H9 (cell line): ENCODE data around the gene SLC6A15. TPM values are rescaled to one million over a fixed set of nuclear protein-coding genes. Genes with fewer than 3 reads are reported as not detected.

ENCODE experiments used
- DNase-seq: peaks from one replicate; pipeline ENCODE4 v3.0.0-alpha.2; 2017
- H2AFZ ChIP-seq: one replicate; pipeline ENCODE4 v1.6.1; 2013; ENCODE audit warnings: mild to moderate bottlenecking, low read length, control low read depth, moderate library complexity
- H2AK5ac ChIP-seq: 2 replicates; pipeline ENCODE4 v1.6.1; 2013; ENCODE audit warnings: low read length, control low read depth, mixed read lengths; ENCODE audit not compliant: insufficient read length
- H2BK120ac ChIP-seq: one replicate; pipeline ENCODE4 v1.6.1; 2013; ENCODE audit warnings: low read depth, mild to moderate bottlenecking, low read length, control low read depth, inconsistent platforms; ENCODE audit not compliant: poor library complexity, severe bottlenecking
- H2BK12ac ChIP-seq: 2 replicates; pipeline ENCODE4 v1.6.1; 2013; ENCODE audit warnings: low read length, control low read depth, mixed read lengths, low read depth; ENCODE audit not compliant: insufficient read length
- H2BK15ac ChIP-seq: 2 replicates; pipeline ENCODE4 v1.6.1; 2013; ENCODE audit warnings: low read depth, low read length, control low read depth
- H2BK20ac ChIP-seq: one replicate; pipeline ENCODE4 v1.6.1; 2013; ENCODE audit warnings: low read depth, mild to moderate bottlenecking, low read length, control low read depth, inconsistent platforms; ENCODE audit not compliant: poor library complexity, severe bottlenecking
- H2BK5ac ChIP-seq: 2 replicates; pipeline ENCODE4 v1.6.1; 2013; ENCODE audit warnings: low read length, control low read depth, mixed read lengths; ENCODE audit not compliant: insufficient read length
- H3K14ac ChIP-seq: 2 replicates; pipeline ENCODE4 v1.6.1; 2013; ENCODE audit warnings: low read length, control low read depth; ENCODE audit not compliant: insufficient read depth
- H3K18ac ChIP-seq: 2 replicates; pipeline ENCODE4 v1.6.1; 2013; ENCODE audit warnings: low read depth, mild to moderate bottlenecking, mixed read lengths, low read length, control low read depth; ENCODE audit not compliant: insufficient read length
- H3K23ac ChIP-seq: 2 replicates; pipeline ENCODE4 v1.6.1; 2013; ENCODE audit warnings: low read length, control low read depth, mixed read lengths, low read depth; ENCODE audit not compliant: insufficient read length
- H3K23me2 ChIP-seq: 2 replicates; pipeline ENCODE4 v1.6.1; 2013; ENCODE audit warnings: low read depth, mild to moderate bottlenecking, mixed read lengths, low read length, control low read depth; ENCODE audit not compliant: insufficient read length, poor library complexity, severe bottlenecking
- H3K27ac ChIP-seq: 2 replicates; pipeline ENCODE4 v1.5.1; 2013; ENCODE audit warnings: low read length, control low read depth, mixed read lengths, low read depth; ENCODE audit not compliant: insufficient read length
- H3K27me3 ChIP-seq: 2 replicates; pipeline ENCODE4 v1.6.1; 2013; ENCODE audit warnings: low read length, control low read depth, inconsistent platforms; ENCODE audit not compliant: insufficient read depth
- H3K4ac ChIP-seq: 2 replicates; pipeline ENCODE4 v1.6.1; 2013; ENCODE audit warnings: low read depth, mild to moderate bottlenecking, control low read depth, inconsistent platforms, low read length, moderate library complexity
- H3K4me1 ChIP-seq: 2 replicates; pipeline ENCODE4 v1.6.1; 2013; ENCODE audit warnings: low read length, control low read depth, inconsistent platforms; ENCODE audit not compliant: insufficient read depth
- H3K4me2 ChIP-seq: 2 replicates; pipeline ENCODE4 v1.6.1; 2013; ENCODE audit warnings: low read length, control low read depth, mixed read lengths; ENCODE audit not compliant: insufficient read length, insufficient read depth
- H3K56ac ChIP-seq: 2 replicates; pipeline ENCODE4 v1.6.1; 2013; ENCODE audit warnings: low read depth, mild to moderate bottlenecking, mixed read lengths, low read length, control low read depth; ENCODE audit not compliant: insufficient read length
- H3K79me1 ChIP-seq: 2 replicates; pipeline ENCODE4 v1.6.1; 2013; ENCODE audit warnings: low read depth, mild to moderate bottlenecking, moderate library complexity, low read length, control low read depth, inconsistent platforms; ENCODE audit not compliant: insufficient read depth, poor library complexity, severe bottlenecking
- H3K79me2 ChIP-seq: 2 replicates; pipeline ENCODE4 v1.6.1; 2013; ENCODE audit warnings: low read length, control low read depth, inconsistent platforms; ENCODE audit not compliant: insufficient read depth
- H3K9ac ChIP-seq: 2 replicates; pipeline ENCODE4 v1.6.1; 2013; ENCODE audit warnings: low read length, control low read depth, mixed read lengths; ENCODE audit not compliant: insufficient read length; ENCODE audit errors: extremely low read depth
- H3K9me3 ChIP-seq: one replicate; pipeline ENCODE4 v1.6.1; 2013; ENCODE audit warnings: low read depth, low read length, inconsistent platforms; ENCODE audit not compliant: control insufficient read depth
- H3T11ph ChIP-seq: one replicate; pipeline ENCODE4 v1.6.1; 2013; ENCODE audit warnings: mild to moderate bottlenecking, low read length, control low read depth, inconsistent platforms
- H4K20me1 ChIP-seq: one replicate; pipeline ENCODE4 v1.6.1; 2013; ENCODE audit not compliant: control insufficient read depth, insufficient read length, insufficient read depth
- H4K5ac ChIP-seq: 2 replicates; pipeline ENCODE4 v1.6.1; 2013; ENCODE audit warnings: low read depth, mild to moderate bottlenecking, mixed read lengths, low read length, control low read depth; ENCODE audit not compliant: insufficient read length
- H4K8ac ChIP-seq: replicated peaks from 2 replicates; pipeline ENCODE4 v1.6.1; 2013; ENCODE audit warnings: low read length, control low read depth, mixed read lengths, low read depth; ENCODE audit not compliant: insufficient read length
- H4K91ac ChIP-seq: 2 replicates; pipeline ENCODE4 v1.6.1; 2013; ENCODE audit warnings: low read depth, mild to moderate bottlenecking, moderate library complexity, mixed read lengths, low read length, control low read depth; ENCODE audit not compliant: insufficient read length
- H3K27ac Mint-ChIP-seq, 3 experiments: 2 replicates in 2 of 3; 3 replicates in 1 of 3; pipeline ENCODE4 v1.8.0; 2020 to 2021; ENCODE audit warnings: mixed read lengths in 3 of 3, mild to moderate bottlenecking in 1 of 3, moderate library complexity in 1 of 3
- H3K27me3 Mint-ChIP-seq: 2 replicates; pipeline ENCODE4 v1.8.0; 2021; ENCODE audit warnings: low read depth, mild to moderate bottlenecking, moderate library complexity, mixed read lengths
- H3K36me3 Mint-ChIP-seq, 3 experiments: 2 replicates in 2 of 3; 3 replicates in 1 of 3; pipeline ENCODE4 v1.8.0; 2020 to 2021; ENCODE audit warnings: low read depth in 3 of 3, mixed read lengths in 3 of 3; ENCODE audit not compliant: insufficient read depth in 1 of 3
- H3K4me1 Mint-ChIP-seq, 2 experiments: 2 replicates each; pipeline ENCODE4 v1.8.0; 2020; ENCODE audit warnings: mixed read lengths in 2 of 2
- H3K4me3 Mint-ChIP-seq, 2 experiments: 2 replicates in 1 of 2; 3 replicates in 1 of 2; pipeline ENCODE4 v1.8.0; 2020 to 2021; ENCODE audit warnings: mild to moderate bottlenecking in 2 of 2, mixed read lengths in 2 of 2, moderate library complexity in 1 of 2
- H3K9me3 Mint-ChIP-seq, 2 experiments: 2 replicates in 1 of 2; 3 replicates in 1 of 2; pipeline ENCODE4 v1.8.0; 2020; ENCODE audit warnings: mild to moderate bottlenecking in 2 of 2, mixed read lengths in 2 of 2, moderate library complexity in 1 of 2
- WGBS: extraction: QIAGEN DNeasy Blood & Tissue Kit; methylation state at CpG from one replicate; pipeline ENCODE4 v1.1.7; 2013; ENCODE audit warnings: missing lambda C conversion rate, low lambda C conversion rate, mixed read lengths; ENCODE audit not compliant: insufficient read length; ENCODE audit errors: extremely low coverage; 5-methylcytosine and 5-hydroxymethylcytosine counted together
- total RNA-seq: library from RNA; stranded (reverse); gene quantifications from 2 replicates; pipeline ENCODE4 v1.2.1, GENCODE V29; 2021
- TF ChIP-seq, protein P1 (sequence below): fragments of 200-600 bp; sonication (generic); conservative IDR thresholded peaks from 3 replicates; pipeline ENCODE4 v1.8.0; 2021; ENCODE audit warnings: antibody characterized with exemption, mild to moderate bottlenecking

SLC6A15 gene
- total RNA-seq, 1 experiment from 2014 or later: 12.9 TPM

DNA sequence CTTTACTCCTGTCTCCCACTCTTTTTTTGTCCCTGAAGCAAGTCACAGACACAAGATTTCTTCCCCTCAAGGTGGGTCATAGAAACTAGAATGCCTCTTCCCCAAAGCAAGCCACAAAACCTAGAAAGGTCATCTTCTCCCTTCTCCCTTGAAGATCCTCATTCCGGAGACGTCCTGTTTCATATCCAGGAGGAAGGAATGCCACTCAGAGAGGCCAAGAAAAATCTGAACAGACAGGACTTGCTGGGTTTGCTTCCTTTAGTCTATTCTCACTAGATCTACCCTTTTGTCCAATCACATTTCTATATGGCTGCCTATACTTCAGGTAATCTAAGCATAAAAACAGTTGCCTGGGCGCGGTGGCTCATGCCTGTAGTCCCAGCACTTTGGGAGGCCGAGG lies 23.7 kb downstream of the SLC6A15 start:
- TF ChIP-seq, protein P1, sequence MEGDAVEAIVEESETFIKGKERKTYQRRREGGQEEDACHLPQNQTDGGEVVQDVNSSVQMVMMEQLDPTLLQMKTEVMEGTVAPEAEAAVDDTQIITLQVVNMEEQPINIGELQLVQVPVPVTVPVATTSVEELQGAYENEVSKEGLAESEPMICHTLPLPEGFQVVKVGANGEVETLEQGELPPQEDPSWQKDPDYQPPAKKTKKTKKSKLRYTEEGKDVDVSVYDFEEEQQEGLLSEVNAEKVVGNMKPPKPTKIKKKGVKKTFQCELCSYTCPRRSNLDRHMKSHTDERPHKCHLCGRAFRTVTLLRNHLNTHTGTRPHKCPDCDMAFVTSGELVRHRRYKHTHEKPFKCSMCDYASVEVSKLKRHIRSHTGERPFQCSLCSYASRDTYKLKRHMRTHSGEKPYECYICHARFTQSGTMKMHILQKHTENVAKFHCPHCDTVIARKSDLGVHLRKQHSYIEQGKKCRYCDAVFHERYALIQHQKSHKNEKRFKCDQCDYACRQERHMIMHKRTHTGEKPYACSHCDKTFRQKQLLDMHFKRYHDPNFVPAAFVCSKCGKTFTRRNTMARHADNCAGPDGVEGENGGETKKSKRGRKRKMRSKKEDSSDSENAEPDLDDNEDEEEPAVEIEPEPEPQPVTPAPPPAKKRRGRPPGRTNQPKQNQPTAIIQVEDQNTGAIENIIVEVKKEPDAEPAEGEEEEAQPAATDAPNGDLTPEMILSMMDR: no peak
- H4K8ac ChIP-seq: no peak overlapping the region
- no peak overlapping the region for H3T11ph ChIP-seq
- H4K20me1 ChIP-seq: no peaks in the 10 kb centered on the region
- H3K23ac ChIP-seq: no peak overlapping the region
- H2BK12ac ChIP-seq: no peak overlapping the region
- no peak overlapping the region for H4K5ac ChIP-seq
- no peaks in the 10 kb centered on the region for H3K23me2 ChIP-seq
- H3K4me2 ChIP-seq: no peak overlapping the region
- no peak overlapping the region for H3K18ac ChIP-seq
- no peaks in the 10 kb centered on the region for H3K27me3 ChIP-seq
- no peak overlapping the region for H2BK5ac ChIP-seq
- H4K91ac ChIP-seq: no peak overlapping the region
- WGBS: no CpG with 5 or more reads among the region's 5 CpGs
- H3K56ac ChIP-seq: no peak overlapping the region
- H3K27ac ChIP-seq: no peak overlapping the region
- no peak overlapping the region for H2BK120ac ChIP-seq
- no peak for DNase-seq
- H3K9me3 Mint-ChIP-seq: no peaks in the 10 kb centered on the region
- no peaks in the 10 kb centered on the region for H3K9me3 ChIP-seq
- H3K79me2 ChIP-seq: no peaks in the 10 kb centered on the region
- no peak overlapping the region for H2BK20ac ChIP-seq
- peaks cover 2% of the 10 kb centered on the region; the same call in 1 of the 2 replicates for H3K4me1 ChIP-seq
- H3K14ac ChIP-seq: no peak overlapping the region
- no peak overlapping the region for H3K4ac ChIP-seq
- H3K79me1 ChIP-seq: no peaks in the 10 kb centered on the region
- H3K27me3 Mint-ChIP-seq: no peaks in the 10 kb centered on the region
- H3K27ac Mint-ChIP-seq: peak overlapping the region in 2 of 3 experiments; percentile 12 to 32; a peak in 1 of 7 replicates
- H3K36me3 Mint-ChIP-seq: no peaks in the 10 kb centered on the region
- H3K4me1 Mint-ChIP-seq: peaks cover 4% of the 10 kb centered on the region in 2 experiments; a peak in 2 of 4 replicates
- H2BK15ac ChIP-seq: no peak overlapping the region
- H2AK5ac ChIP-seq: no peak overlapping the region
- H3K9ac ChIP-seq: no peak overlapping the region
- no peak overlapping the region for H3K4me3 Mint-ChIP-seq
- no peak overlapping the region for H2AFZ ChIP-seq
